ENCODE data around the gene CBL.
A peak's percentile ranks its signal among the peaks of the same experiment; 100 is the strongest.
"Not testable (repeated sequence)": the region's sequence is repeated elsewhere in the genome, so short reads cannot be mapped to it uniquely, and the experiment has no call there.

Gene CBL

DNA sequence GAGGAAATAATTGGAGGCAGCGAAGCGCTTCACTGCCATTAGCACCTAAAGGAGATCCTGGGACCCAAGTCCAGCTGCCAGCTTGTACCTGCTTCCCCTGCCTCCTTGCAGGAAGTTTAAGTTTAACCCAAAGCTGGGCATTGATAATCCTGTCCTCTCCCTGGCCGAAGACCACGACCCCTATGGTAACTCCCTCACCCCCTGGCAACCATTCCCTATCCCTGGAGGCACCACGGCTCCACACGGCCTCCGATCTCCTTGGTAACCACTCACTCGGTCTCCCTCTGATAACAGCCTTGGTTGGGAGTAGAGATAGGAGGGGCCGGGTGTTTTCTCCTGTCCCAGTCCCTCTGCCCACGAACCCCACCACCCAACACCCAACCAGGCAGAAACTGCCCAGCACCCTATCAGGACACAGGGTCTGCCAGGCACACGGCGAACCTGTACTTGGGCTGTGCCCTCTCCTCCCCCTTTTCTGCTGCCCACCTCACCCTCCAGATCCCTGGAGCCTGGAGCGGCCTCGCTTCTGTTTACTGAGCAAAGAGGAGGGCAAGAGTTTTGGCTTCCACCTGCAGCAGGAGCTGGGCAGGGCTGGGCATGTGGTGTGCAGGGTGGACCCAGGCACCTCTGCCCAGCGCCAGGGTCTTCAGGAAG lies 20.0 kb upstream of the CBL start:
- DNase-seq (ENCODE audit: low read depth): no peak

DNA sequence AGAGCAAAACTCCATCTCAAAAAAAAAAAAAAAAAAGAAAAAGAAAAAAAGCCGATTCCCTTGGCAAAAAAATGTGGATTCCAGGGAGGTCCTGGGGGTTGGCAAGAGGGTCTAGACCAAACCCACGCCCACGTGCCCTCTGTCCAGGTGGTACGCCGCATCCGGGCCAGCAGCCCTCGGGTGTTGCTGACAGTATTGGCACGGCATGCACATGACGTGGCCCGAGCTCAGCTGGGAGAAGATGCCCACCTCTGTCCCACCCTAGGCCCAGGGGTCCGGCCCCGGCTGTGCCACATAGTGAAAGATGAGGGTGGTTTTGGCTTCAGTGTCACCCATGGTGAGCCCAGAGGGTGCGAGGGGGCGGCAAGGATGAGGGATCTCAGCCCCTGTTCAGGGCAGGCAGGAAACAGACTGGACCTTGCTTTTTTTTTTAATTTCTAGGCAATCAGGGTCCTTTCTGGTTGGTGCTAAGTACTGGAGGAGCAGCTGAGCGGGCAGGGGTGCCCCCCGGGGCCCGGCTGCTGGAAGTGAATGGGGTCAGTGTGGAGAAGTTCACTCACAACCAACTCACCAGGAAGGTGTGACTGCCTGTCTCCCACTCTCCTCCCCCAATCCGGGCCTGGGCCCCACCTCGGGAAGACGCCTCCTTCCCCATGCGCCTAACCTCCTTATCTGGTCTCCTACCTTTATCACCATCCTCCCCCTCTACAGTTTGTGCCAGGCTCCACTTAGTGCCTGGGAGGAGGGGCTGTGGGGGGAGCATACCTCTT lies 18.8 kb upstream of the CBL start:
- DNase-seq (ENCODE audit: low read depth): no peak

DNA sequence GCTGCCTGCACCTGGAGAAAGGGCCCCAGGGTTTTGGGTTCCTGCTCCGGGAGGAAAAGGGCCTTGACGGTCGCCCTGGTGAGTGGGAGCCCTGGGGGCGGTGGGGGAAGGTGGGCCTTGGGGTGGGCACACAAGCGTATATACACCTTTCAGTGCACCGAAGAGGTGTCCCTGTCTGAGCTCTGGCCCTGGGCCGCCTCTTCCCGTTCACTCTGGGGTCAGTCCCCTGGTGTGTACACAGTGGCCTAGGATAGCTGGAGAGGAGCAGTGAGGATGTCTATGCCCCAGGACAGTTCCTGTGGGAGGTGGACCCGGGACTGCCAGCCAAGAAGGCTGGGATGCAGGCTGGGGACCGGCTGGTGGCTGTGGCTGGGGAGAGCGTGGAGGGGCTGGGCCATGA lies 18.1 kb upstream of the CBL start:
- no peak for DNase-seq (ENCODE audit: low read depth)

DNA sequence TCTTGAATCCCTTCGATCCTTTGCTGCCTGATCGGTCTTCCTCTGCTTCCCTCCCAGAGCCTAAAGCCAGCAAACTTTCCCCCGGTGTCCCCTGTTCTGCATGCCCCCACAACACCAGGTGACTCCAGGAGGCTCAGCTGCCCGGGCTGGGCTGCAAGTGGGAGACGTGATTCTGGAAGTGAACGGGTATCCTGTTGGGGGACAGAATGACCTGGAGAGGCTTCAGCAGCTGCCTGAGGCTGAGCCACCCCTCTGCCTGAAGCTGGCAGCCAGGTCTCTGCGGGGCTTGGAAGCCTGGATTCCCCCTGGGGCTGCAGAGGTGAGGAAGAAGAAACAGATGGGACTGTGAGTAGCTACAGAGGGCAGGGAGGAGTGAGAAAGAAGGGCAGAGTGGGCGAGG lies 17.3 kb upstream of the CBL start:
- DNase-seq (ENCODE audit: low read depth): no peak

DNA sequence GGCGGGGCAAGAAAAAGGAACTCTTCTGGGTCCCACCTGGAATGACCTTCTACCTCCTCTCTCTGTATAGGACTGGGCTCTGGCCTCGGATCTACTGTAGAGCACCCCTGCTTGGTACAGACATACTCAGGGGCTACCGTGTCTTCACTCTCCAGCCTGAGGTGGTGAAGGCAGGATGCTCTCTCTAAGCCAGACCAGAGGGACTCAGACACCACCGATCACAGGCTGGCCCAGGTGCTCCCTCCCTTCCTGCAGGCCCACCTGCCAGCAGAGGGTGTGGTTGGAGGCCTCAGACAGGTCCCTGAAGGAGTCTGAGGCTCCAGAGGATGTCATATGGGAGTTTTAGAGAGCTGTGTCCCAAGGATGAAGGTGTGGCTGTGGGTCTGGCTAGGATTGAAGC lies 16.7 kb upstream of the CBL start:
- DNase-seq (ENCODE audit: low read depth): no peak

DNA sequence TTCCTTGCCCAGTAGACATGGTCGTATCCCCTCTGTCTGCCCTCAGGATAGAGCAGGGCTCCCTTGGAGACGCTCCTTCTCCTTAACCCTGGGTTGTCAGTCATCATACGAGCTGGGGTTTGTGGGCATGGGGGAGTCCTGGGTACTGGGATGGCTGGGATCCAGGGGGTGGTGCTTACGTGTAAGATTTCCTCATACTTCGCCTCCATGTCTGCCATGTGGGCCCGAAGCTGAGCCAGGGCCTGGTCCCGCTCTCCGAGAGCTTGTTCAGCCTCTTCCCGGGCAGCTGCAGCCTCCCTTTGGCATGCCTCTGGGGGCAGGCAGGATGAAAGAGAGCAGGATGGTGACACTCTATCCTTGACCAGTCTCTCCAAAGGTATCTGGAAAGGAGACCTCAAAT lies 15.6 kb upstream of the CBL start:
- DNase-seq (ENCODE audit: low read depth): no peak

DNA sequence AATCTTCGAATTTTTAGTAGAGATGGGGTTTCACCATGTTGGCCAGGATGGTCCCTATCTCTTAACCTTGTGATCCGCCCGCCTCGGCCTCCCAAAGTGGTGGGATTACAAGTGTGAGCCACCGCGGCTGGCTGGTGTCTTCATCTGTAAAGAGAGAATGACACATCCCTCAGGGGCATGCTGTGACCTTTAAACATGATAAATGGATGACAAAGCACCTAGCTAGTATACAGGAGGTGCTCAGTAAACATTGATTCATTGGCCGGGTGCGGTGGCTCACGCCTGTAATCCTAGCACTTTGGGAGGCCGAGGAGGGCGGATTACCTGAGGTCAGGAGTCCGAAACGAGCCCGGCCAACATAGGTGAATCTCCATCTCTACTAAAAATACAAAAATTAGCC lies 14.9 kb upstream of the CBL start:
- not testable (repeated sequence) for DNase-seq (ENCODE audit: low read depth)

DNA sequence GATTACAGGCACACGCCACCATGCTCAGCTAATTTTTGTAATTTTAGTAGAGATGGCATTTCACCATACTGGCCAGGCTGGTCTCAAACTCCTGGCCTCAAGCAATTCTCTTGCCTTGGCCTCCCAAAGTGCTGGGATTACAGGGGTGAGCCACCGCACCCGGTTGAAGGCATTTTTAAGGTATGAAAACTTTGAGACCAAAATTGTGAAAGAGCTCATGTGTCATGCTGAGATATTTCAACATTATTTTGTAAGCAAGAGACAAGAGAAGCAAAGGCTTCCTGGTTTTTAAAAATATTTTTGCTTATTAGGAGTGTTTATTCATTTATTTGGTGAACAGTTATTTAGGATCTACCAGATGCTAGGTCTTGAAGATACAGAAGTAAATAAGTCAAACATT lies 14.0 kb upstream of the CBL start:
- DNase-seq (ENCODE audit: low read depth): no peak

DNA sequence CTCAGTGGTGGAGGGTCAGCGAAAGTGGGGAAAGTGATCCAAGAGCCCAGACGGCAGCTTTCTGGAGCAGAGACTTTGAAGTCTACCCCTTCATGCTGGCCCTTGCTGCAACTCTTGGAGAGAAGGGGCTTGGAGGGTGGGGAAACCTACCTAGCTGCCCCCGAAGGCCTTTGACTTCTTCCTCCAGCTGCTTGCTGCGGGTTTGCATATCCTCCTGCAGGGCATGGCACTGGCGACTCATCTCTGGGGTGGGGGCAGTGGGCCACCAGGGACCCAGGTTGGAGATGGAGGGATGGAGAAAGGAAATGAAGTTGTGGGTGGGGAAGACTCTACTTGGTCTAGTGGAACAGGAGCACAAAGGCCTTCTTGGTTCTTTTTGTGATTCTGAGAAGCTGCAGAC lies 13.1 kb upstream of the CBL start:
- no peak for DNase-seq (ENCODE audit: low read depth)

DNA sequence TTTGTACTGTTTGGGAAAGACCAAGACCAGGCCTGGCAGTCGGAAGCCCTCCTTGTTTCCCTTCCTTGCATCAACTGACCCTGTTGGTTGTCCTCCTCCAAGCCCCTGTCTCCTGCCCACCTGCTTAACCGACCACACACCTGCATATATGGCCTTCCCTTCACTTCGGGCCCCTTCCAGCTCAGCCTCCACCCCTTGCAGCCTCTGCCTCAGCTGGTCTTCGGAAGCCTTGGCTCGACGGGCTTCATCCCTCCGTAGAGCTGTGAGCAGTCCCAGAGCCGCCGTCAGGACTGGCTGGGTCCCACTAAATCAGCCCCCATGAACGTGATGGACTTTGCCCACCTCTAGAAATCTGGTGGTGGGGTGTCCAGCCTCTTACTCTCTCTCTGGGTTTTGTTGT lies 12.5 kb upstream of the CBL start:
- DNase-seq (ENCODE audit: low read depth): no peak

DNA sequence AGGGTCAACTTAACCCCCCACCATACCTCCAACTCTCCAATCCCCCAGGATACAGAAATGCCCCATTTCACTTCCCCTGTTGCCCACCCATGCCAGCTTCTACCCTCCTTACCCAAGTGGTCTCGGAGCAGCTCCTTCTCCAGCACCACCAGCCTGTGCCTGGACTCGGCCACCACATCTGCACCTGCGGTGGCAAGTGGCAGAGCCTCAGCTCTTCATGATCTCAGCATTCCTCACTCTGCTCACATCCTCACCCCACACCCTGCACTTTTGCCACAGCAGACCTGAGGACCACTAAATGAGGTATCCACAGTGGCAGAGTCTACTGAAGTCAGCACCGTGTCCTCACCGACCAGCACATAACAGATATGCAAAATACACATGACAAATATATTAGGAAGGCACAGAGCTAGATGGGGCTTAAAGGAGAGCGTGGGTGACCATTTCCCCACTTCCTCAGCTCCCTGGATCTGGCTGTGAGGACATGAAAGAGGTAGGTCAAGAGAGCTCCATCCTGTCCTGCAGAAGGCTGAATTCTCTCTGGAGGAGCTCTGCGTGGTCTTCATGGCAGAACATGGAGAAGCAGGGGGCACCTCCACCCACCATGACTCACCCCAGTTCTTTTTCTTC lies 11.2 kb upstream of the CBL start:
- DNase-seq (ENCODE audit: low read depth): no peak

DNA sequence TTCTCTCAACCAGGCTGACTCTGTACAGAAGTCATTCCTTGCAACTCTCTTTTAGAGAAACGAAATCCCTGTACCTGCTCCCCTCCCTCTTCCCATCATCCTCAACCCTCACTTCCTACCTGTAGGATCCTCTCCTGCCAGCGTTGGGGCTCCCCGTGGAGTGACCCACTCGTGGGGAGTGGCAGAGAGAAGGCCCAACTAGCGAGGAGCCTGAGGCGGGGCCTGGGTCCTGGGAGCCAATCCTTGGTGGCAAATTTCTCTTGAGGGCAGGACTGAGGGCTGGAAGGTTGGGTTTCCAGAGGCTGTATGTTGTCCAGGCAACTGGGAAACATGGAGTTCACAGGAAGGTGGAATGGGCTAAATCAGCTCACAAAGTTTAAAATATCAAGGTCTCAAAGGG lies 10.5 kb upstream of the CBL start:
- peak; percentile 42 for DNase-seq (ENCODE audit: low read depth)

DNA sequence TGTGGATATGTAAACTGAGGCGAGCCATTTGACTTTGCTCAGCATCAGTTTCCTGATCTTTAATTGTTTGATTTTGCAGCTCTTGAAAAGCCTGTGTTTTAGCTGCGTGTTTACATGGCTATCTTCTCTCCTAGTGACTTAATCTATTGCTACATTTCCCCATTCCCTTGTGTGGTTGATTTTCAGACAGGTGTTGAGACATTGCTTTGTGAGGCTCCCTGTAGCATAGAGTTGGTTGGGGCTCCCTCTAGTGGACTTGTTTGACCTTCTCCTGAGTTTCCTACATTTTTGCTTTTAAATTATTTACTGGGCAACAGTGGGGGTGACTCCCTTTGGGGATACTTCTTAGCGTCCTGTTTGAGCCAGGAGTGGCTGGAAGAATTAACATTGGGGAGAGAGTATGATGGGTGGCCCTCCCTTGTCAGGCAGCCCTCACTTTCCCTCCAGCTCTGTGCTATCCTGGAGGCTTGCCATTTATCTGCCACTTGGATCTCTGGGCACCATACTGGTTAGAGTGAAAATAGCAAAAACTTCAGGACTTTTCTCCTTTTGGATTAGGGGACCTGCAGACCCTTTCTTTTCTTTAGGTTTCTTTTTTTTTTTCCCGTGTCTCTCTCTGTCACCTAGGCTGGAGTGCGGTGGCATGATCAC lies 9.2 kb upstream of the CBL start:
- DNase-seq (ENCODE audit: low read depth): peak; percentile 57

DNA sequence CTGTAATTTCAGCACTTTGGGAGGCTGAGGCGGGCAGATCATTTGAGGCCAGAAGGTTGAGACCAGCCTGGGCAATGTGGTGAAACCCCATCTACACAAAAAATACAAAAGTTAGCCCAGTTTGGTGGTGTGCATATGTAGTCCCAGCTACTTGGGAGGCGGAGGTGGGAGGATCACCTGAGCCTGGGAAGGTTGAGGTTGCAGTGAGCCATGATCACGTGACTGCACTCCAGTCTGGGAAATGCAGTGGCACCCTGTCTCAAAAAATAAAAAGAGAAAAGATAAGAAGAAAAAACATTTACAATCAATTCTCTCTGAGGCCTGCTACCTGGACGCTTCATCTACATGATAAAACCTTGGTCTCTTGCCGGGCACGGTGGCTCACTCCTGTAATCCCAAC lies 7.2 kb upstream of the CBL start:
- DNase-seq (ENCODE audit: low read depth): no peak

DNA sequence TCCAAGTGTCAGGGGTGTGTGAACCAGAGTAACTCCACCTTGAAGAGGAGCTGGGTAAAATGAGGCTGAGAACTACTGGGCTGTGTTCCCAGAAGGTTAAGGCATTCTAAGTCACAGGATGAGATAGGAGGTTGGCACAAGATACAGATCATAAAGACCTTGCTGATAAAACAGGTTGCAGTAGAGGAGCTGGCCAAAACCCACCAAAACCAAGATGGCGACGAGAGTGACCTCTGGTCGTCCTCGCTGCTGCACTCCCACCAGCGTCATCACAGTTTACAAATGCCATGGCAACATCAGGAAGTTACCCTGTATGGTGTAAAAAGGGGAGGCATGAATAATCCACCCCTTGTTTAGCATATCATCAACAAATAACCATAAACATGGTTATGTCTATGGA lies 4.9 kb upstream of the CBL start:
- DNase-seq (ENCODE audit: low read depth): not testable (repeated sequence)

DNA sequence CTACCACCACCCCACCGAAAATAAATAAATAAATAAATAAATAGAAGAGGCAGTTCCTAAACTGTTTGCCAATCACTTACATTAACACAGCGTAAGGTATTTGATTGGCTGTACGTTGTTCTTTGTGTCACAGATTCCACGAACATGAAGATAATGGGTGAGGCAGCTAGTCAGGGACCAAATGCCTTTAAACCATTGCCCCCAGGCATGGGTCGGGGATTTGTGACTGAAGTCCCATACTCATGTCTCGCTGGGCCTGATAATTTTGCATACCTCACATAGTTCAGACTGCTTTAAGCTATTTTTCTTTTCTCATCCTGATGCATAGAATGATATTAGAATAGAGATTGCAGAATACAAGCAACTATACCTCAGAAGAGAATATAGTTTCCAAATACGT lies 3.6 kb upstream of the CBL start:
- DNase-seq (ENCODE audit: low read depth): no peak

DNA sequence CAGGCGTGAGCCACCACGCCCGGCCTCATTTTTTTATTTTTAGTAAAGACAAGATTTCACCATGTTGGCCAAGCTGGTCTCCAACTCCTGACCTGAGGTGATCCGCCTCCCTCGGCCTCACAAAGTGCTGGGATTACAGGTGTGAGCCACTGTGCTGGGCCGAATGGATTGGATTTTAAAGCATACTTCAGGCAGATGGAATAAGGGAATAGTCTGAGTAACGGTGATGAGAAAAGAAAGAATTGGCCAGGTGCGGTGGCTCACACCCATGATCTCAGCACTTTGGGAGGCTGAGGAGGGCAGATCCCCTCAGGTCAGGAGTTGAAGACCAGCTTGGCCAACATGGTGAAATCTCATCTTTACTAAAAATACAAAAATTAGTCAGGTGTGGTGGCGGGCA lies 2.1 kb upstream of the CBL start:
- DNase-seq (ENCODE audit: low read depth): no peak

DNA sequence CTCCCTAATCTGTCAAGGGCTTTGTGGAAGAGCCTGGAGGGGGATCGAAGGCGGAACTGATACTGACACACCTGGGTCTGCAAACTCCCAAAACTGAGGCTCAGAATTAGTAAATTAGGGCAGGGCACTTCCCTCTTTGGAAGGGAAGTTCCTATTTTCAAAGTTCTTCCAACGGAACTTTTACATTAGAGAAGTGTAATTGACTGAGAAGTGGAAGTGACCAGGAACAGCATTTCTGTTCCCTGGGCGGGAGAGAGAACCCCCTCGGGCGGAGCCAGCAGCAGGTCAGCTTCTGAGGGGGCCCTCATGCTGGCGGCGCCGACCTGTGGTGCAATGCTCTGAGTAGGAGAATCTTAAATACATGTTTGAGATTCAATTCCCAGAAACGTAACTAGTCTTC lies 1.1 kb upstream of the CBL start:
- DNase-seq (ENCODE audit: low read depth): no peak

DNA sequence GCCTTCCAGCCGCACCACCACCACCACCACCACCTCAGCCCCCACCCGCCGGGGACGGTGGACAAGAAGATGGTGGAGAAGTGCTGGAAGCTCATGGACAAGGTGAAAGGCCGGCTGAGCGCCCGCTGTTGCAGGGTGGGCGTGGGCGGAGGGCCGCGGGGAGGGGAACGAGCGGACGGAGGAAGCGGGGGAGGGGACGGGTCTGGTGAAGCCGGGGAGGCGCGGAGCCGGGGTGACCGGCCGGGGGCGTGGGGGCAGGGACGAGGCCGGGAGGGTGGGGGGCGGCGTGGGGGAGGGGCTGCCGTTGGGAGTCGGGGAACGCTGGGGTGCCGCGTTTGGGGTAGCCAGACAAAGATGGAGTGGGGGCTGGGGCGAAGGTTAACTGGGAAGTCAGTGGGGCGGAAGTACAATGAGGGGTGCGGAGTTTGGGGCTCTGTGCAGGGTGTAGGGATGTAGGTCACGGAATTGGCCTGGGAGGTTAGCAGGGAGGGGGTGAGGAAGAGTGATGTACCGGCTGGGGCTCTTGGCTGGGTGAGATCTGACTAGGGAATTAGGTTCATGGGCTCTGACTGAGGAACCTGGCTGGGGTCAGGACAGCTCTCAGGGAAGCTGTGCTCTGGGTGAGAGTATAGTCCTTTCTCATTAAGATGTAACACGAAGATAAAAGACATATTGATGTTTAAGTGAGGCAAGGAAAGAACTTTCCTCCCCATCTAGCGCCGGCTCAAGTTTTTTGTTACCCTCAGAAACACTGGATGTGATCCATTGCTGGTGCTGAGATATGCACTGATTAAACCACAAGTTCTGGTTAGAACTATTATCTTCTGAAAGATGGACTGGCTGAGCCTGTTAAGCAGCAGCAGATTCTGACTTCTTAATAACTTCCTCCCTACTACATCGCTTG lies 624 bp downstream of the CBL start:
- no peak for DNase-seq (ENCODE audit: low read depth)

DNA sequence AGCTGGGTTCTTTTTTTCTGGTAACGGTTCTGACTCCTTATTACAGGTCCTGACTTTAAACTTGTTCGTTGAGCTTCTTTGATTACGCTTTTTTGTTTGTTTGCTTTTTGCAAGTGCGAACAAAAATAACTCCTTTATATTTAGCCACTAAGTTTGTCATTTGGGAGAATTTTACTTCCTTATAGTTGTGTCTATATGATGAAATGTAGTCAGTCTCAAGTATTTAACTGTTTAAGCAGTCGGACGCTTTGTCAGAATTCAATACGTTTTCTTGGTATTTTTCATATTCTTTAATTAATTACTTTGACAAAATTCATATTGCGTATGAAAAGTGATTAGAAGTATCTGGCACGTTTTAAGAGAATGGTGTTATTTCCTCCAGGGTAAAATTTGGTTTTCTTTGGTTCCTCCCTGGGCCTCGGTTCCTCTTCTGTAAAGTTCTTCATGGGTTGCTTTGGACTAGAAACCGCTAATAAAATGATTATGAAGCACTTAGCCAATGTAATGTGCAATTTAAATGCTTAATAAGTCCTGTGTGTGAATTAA lies 1.3 kb downstream of the CBL start:
- DNase-seq (ENCODE audit: low read depth): no peak

DNA sequence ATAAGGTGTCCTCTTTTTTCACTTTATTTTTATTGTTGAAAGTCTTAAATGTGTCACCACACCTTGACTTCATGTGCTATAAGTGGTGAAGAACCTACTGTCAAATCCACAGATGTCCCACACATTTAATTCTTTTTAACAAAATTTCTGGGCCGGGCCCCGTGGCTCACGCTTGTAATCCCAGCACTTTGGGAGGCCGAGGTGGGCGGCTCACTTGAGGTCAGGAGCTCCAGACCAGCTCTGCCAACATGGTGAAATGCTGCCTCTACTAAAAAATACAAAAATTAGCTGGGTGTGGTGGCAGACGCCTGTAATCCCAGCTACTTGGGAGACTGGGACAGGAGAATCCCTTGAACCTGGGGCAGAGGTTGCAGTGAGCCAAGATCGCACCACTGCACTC lies 3.0 kb downstream of the CBL start:
- DNase-seq (ENCODE audit: low read depth): no peak

DNA sequence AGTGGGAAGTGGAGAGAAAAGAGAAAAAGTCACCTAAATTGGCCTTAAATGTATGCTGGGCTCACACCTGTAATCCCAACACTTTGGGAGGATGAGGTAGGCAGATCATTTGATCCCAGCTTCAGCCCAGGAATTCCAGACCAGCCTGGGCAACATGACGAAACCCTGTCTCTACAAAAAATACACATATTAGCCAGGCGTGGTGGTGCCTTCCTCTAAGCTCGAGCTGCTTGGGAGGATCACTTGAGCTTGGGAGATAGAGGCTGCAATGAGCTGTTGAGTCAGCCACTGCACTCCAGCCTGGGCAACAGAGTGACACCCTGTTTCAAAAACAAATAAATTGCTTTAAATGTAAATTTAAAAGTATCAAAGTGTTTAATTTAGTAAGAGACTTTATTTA lies 3.9 kb downstream of the CBL start:
- DNase-seq (ENCODE audit: low read depth): no peak

Data from stromal cell of bone marrow (primary cell).